ENCODE measurements around the gene PIK3R5.
"Not testable (repeated sequence)": the region's sequence is repeated elsewhere in the genome, so short reads cannot be mapped to it uniquely, and the experiment has no call there.

Gene PIK3R5, protein sequence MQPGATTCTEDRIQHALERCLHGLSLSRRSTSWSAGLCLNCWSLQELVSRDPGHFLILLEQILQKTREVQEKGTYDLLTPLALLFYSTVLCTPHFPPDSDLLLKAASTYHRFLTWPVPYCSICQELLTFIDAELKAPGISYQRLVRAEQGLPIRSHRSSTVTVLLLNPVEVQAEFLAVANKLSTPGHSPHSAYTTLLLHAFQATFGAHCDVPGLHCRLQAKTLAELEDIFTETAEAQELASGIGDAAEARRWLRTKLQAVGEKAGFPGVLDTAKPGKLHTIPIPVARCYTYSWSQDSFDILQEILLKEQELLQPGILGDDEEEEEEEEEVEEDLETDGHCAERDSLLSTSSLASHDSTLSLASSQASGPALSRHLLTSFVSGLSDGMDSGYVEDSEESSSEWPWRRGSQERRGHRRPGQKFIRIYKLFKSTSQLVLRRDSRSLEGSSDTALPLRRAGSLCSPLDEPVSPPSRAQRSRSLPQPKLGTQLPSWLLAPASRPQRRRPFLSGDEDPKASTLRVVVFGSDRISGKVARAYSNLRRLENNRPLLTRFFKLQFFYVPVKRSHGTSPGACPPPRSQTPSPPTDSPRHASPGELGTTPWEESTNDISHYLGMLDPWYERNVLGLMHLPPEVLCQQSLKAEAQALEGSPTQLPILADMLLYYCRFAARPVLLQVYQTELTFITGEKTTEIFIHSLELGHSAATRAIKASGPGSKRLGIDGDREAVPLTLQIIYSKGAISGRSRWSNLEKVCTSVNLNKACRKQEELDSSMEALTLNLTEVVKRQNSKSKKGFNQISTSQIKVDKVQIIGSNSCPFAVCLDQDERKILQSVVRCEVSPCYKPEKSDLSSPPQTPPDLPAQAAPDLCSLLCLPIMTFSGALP

DNA sequence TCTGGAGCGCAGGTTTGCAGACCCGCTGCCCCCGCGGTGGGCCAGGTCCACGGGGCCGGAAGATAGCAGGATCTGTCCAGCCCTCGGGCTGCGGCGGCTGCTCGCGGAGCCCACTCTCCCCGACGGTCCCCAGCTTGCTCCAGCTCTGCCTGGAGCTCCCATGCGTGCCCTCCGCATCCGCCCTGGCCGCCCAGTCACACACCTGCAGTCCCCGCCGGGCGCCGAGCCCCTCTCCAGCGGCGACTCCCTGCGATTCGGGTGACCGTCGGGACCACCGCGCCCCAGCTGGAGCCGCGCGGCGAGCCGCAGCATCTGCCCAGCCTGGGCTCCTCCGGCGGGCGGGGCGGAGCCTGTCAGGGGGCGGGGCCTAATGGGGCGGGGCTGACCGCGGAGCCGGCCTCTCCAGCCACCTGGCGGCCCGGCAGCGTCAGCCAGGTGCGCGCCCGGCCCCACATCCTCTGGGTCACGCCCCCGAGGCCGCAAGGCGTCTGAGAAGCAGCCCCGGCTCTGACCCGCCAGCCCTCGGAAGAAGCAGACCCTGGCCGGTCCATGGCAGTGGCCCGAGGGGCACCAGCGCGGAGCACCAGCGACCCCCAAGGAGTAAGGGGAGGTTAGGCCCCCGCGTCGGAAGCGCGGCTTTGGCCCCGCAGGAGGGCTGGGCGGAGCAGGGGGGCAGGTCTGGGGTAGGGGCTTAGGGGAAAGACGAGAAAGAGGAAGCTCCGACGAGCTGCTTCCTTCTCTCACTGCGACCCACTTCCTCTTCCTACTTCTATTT lies at the start of gene PIK3R5:
PIK3R5 (minus strand) TSS at position 314 of the 775 bp plus-strand sequence. CDS start 54,213 bp downstream, outside the sequence.
- DNase-seq (ENCODE audit: low read depth): peak; percentile 71

DNA sequence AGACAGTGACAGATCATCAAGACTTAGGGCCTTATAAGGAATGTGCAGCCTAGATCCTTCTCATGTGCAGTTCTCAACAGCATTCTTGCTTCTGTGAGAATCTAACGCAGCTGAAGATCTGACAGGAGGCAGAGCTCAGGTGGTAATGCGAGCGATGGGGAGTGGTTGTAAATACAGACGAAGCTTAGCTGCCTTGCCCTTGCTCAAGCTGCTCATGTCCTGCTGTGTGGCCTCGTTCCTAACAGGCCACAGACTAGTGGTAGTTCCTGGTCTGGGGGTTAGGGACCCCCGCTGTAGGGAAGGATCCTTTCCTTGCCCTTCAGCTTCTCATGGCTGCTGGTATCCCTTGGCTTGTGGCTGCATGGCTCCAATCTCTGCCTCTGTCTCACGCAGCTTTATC lies 45.5 kb upstream of the PIK3R5 start:
- DNase-seq (ENCODE audit: low read depth): no peak

DNA sequence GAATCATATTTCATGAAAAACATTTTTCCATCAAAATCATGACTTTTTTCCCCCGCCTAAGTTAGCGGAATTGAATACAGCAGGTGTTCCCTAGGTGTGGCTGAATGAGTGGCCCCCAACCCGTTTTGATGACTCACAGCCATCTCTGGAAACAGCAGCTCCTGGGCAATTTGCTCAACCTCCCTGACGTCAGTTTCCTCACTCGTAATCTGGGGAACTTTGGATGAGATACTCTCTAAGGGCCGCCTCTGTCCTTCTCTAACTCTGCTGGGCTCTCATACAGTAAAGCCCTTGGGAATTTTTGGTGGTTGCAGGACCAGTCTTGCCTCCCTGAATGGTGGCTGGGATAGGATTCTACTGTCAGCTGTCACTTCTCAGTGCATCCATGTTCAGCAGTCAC lies 44.2 kb upstream of the PIK3R5 start:
- no peak for DNase-seq (ENCODE audit: low read depth)

DNA sequence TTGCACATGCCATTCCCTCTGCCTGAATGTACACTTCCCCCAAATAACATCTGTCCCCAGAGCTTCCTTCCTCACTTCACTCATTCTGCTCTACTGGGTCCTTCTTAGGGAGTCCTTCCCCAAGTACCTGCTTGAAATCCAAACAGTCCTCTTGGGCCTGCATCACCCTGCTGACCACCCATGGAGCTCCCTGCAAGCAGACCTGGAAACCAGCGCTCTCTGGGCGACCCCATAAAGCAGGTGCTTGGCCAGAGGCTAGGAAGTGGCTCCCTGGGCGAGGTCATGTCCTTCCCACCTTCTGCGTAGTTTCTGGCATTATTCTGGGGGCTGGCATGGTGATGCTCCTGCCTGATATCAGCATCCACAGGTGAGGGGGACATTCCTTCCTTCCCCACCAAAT lies 43.6 kb upstream of the PIK3R5 start:
- no peak for DNase-seq (ENCODE audit: low read depth)

DNA sequence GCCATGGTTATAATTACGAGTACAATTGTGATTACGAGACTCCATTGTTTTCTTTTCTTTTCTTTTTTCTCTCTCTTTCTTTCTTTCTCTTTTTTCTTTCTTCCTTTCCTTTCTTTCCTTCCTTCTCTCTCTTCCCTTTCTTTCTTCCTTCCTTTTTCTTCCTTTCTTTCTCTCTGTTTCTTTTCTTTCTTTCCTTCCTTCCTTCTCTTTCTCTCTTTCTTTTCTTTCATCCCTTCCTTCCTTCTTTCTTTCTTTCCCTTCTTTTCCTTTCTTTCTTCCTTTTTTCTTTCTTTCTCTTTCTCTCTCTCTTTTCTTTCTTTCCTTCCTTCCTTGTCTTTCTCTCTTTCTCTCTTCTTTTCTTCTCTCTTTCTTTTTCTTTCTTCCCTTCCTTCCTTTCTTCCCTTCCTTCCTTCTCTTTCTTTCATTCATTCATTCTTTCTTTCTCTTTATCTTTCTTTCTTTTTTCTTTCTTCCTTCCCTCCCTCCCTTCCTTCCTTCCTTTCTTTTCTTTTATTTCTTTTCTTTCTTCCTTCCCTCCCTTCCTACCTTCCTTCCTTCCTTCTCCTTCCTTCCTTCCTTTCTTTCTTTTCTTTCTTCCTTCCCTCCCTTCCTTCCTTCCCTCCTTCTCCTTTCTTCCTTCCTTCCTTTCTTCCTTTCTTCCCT lies 41.7 kb upstream of the PIK3R5 start:
- DNase-seq (ENCODE audit: low read depth): no peak

DNA sequence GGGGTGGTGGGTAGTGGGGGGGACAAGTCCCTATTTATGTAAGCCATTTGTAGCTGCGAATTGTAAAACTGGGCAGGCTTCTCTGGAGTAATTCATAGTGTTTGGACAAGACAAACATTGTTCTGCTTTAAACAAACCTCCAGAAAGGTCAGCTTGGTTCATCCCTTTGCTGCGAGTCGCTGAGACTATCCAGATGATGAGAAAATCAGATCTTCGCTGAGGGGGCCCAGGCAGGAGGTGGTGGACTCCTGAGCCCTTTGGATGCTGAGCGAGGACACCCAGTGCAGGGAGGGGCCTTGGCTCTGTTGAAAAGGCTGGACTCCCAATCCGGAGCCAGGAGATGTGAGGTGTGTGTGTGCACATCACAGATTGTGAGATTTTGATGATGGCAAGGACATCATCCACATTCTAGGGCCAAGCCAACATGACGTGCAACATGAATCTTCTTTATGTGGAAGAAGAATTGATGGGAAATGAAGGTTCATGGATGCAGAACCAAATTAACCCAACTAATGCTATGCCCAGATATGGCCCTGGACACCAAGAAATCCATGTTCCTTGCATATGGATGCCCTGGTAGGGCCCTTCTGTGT lies 40.8 kb upstream of the PIK3R5 start:
- no peak for DNase-seq (ENCODE audit: low read depth)

DNA sequence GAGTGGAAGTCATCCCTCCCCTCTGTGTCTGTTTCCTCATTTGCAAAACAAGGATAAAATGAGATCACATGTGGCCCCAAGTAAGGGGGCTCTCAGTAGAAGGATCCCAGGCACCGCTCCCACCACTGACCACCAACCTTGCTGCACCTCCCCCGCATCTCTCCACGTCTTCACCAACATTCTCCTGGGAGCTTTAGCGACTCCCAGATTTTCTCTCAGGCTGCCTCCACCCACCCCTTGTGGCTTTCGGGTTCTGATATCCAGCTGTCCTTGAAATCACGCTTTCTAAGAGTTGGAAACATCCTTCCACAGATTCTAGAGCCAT lies 39.4 kb upstream of the PIK3R5 start:
- DNase-seq (ENCODE audit: low read depth): no peak

DNA sequence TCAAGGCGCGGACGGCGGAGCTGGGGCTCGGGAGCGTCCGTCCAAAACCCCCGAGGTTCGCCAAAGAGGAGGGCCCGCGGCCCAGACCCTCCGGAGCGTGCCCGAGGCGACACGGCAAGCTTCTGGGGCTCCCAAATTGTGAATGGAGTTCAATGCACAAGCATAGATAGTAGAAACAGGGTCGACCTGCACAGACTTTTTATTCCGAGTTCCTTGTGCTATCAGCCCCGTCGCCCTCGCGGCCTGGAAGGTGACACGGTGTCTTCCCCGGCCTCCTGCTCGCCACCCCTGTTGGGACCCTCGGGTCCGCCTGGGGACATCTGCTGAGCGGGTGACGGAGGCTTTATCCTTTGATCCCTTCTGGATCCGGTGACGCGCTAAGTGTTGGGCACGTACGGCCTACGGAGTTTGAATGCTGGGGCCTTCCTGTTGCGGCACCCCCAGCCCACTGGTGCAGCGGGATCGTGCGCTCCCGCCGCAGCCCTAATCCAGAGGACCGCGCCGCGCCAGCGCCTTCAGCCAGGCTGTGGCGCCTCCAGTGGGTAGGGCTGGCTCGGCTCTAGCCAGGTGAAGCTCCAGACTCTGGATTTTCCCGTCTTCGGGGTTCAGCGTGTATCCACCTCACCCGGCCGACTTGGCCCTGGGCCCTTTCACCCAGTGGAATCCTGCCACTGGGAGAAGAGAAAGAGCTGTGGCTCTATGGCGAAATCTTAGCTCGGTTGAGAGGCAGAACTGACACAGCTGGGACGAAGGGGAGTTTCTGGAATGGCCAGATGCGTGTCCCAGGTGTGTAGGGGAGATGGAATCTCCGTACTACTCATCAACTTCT lies 38.8 kb upstream of the PIK3R5 start:
- no peak for DNase-seq (ENCODE audit: low read depth)

DNA sequence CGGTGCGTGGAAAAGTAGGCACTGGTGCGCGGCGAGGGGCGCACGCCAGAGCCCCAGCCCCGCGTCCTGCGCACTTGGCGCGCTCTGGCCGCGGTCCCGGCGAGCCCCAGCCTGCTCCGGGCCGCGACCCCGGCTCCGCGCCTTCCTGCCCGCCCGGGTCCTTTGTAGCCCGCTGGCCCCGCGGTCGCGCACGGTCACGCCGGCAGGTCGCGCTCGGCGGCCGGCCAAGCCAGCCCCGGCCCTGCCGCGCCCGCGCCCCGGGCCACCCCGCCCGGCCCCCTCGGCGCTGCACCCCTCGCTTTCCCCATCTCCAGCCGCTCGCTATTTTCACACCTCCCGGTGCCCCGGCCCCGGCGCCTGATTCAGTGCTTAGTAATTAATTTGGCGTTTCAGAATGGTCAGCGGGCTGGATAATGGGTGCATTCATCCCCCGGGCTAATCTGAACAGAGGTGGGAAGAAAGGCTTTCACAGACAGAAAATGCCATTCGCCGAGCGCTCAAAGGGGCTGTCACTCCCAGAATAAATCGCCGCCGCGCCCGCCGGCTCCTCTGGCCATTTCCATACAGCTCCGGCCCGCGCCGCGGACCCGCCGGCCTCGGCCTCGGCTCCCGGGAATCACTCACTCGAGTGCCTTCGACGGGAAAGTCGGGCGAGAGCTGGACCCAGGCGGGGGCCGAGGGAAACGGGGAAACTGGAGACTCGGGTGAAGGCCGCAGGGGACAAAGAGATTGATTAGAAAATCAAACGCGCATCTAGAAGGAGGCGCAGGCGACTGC lies 38.0 kb upstream of the PIK3R5 start:
- no peak for DNase-seq (ENCODE audit: low read depth)

DNA sequence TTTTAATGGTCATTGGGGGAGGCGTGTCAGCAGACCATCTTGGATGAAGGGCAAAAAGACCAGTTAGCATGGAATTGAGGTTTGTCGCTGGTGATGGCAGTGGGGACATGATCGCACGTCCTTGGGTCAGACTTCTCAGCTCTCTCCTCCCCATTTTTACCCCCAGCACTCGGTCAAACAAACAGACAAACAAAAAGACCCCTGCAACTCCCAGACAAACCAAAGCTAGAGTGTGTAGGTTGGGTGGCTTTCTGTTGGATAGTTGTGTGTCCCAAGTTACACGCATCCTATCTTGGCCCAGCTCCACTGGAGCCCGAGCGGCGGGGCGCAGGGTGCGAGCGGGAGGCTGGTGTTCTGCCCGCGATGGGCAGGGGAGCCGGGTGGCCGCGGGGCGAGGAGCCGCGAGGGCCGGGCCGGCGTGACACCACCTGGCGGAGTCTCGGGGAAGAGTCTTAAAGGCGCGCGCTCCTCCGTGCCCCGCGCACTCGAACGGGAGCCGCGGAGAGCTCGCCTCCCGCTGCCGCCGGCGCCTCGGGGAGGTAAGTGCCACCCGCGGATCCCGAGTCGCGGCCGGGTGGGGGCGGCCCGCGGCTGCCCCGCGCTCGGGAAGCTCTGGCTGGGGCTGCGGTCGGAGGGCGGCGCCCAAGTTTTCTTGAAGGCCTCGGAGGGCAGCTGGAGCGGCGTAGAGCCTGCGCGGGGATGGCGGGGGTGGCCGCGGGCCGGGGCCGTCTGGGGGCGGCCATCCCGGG lies 37.3 kb upstream of the PIK3R5 start:
- no peak for DNase-seq (ENCODE audit: low read depth)

DNA sequence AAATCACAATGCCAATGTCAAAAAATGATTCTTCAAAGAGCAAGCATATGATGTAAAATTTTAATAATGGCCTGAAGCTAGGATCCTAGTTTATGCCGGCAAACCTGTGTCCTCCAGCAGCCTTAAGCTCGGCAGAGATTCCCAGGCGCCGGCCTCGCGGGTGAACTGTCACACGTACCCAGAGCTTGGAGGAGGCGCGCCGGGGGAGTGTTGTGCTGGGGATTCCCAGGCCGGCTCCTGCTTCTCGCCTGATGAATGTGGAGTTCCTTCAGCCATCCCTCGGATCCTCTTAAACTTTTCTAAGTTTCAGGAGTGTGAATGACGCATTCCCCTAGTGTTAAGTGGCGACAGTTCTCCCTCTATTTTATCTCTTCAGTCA lies 36.7 kb upstream of the PIK3R5 start:
- no peak for DNase-seq (ENCODE audit: low read depth)

DNA sequence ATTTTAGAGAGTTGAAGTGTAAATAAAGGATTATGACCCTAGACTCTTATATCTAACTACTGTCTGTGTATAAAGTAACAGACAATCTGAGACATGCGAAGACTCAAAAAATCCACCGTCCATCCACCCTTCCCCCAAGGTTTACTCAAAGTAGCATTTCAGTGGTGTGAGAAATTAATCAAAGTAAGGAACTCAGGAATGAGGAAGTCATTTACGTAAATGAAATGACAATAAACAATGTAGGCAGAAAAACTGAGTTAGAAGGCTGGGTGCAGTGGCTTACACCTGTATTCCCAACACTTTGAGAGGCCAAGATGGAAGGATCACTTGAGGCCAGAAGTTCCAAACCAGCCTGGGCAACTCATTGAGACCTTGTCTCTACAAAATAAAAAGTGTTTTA lies 36.1 kb upstream of the PIK3R5 start:
- DNase-seq (ENCODE audit: low read depth): no peak

DNA sequence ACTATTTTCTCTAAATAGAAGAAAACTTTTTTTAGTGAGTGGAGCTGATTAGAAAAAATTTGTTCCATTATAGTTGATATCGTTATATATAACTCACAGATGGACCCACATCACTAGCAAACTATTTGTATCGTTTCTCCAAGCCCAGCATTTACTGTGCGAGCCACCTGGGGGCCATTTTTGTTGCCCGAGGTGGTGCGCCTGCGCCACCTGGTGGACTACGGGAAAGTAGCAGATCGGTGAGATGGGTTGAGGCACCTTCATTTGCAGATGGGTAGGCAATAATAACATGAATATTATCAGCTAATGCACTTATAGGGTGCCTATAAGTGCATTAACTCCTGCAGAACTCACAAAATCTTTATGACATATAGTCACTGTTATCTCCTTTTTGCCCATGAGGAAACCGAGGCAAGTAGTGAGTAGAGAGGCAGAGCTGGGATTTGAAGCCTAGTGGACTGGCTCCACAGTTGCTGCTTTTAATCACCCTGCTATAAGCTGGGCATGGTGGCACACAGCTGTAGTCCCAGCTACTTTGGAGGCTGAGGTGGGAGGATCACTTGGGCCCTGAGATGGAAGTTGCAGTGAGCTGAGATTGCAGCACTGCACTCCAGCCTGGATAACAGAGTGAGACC lies 32.6 kb upstream of the PIK3R5 start:
- DNase-seq (ENCODE audit: low read depth): peak; percentile 76

DNA sequence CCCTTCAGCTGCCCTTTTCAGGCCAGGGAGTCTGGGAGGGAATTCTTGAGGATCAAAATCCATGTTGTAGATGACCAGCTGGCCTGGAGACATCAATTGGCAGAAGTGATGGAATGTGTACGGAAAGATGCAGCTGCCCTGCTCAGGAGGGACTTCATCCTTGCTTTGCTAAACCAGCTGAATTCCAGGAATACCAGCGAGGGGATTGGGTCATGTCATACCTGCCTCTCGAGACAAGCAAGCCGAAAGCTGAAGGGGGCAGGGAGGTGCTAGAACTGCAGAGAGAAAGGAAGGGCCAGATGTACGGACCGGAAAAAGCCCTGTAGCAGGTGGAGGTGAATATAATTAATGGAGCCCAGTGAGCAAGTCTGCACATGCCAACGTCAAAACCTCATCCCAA lies 30.2 kb upstream of the PIK3R5 start:
- no peak for DNase-seq (ENCODE audit: low read depth)

DNA sequence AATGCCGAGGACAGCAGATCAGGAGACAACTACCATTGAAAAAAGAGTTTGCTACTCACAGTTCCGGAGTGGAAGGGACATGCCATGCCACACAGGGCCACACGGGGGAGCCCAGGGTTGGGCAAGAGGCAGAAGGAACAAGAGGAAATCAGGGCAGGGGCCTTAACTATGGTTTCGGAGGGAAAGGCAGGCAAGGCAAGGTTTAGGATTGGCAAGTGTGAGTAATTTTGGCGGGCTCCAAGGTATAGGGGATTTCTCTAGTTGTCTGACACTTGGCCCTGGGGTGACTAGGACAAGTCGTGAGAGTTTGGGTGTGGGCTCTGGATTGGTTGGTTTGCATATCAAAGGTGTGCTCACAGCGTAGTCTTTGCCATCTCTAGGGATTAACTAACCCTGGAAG lies 28.8 kb upstream of the PIK3R5 start:
- DNase-seq (ENCODE audit: low read depth): peak; percentile 45

DNA sequence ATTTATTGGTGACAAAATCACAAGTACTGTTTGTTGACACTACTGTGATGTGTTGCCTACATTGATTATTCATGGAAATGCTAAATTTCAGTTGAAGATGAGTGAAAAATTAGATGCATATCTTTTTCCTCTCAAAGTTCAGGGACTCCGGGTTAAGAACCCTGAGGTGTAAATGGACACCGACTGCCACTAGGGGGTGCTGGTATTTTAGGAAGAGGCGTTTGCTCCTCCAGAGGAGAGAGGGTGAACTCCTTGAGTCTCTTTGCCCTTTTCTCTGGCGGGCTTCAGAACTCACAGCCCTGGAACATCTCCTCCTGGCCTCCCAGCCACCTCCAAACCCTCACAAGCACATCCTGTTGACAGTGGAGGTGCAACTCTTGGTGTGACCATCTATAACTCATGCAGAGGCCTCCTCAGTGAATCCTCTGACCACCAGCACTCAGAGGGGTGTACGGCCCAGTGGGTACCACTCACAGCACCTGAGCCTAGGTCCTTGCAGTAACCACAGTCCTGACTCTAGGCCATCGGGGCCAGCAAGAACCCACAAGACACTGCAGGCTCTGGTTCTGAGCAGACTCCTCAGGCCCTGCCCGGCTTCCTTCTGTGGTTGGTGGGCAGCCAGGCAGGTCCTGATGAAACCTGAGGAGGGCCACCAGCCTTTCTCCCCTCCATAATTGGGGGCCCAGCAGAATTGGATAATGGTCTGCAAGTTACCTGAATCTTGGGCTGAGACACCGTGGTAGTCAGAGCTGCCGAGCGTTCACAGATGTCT lies 26.2 kb upstream of the PIK3R5 start:
- DNase-seq (ENCODE audit: low read depth): peak; percentile 42

DNA sequence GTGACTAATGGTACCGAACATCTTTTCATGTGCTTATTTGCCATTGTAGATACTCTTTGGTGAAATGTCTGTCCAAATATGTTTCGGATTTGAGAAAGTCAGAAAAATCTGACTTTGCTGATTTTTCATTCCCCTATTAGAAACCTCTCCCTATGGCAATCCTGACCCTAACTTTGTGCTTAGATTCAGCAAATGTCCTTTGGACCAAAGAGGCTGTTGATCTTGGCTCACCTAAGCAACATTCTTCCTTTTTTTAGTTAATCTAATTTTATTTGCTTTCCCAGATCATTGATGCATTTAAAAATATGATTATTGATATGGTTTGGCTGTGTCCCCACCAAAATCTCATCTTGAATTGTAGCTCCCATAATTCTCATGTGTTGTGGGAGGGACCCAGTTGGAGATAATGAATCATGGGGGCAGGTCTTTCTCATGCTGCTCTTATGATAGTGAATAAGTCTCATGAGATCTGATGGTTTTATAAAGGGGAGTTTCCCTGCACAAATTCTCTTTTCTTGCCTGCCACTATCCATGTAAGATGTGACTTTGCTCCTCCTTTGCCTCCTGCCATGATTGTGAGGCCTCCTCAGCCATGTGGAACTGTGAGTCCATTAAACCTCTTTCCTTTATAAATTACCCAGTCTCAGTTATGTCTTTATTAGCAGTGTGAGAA lies 22.9 kb upstream of the PIK3R5 start:
- not testable (repeated sequence) for DNase-seq (ENCODE audit: low read depth)
